ENCODE data around the gene DNAJC11.

DNAJC11 gene

DNA sequence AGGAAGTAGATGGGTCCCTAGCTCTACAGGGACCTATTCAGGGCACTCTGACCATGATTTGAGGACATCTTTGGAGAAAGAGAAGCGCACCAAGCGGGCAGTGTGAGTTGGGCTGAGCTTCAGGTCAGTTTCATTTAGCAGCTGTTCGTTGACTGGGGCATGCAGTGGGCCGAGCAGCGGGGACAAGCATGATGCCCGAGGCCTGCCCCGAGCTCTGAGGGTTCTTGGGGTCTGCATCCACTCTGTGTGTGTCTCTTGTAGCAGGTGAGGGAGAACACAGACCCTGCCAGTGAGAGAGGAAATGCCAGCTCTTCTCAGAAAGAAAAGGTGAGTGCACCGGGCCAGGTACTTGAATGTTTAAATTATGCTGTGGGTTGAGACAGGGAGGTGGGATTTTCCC lies 71.6 kb downstream of the DNAJC11 start:
- no peak for DNase-seq
- H3K36me3 ChIP-seq (replicated peaks) = peaks cover 43% of the 10 kb centered on the region
- no peak overlapping the region for H3K4me3 ChIP-seq (ENCODE audit: low read depth, low read length)
- in situ Hi-C loops (cut with HindIII; ENCODE audit: low pct_ligation_motif_present, low sequenced_read_pairs) = no loop called here
- no peaks in the 10 kb centered on the region for H3K27me3 ChIP-seq (replicated peaks)
- H3K27ac ChIP-seq = no peak overlapping the region
- TF ChIP-seq, protein P1, sequence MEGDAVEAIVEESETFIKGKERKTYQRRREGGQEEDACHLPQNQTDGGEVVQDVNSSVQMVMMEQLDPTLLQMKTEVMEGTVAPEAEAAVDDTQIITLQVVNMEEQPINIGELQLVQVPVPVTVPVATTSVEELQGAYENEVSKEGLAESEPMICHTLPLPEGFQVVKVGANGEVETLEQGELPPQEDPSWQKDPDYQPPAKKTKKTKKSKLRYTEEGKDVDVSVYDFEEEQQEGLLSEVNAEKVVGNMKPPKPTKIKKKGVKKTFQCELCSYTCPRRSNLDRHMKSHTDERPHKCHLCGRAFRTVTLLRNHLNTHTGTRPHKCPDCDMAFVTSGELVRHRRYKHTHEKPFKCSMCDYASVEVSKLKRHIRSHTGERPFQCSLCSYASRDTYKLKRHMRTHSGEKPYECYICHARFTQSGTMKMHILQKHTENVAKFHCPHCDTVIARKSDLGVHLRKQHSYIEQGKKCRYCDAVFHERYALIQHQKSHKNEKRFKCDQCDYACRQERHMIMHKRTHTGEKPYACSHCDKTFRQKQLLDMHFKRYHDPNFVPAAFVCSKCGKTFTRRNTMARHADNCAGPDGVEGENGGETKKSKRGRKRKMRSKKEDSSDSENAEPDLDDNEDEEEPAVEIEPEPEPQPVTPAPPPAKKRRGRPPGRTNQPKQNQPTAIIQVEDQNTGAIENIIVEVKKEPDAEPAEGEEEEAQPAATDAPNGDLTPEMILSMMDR (IDR thresholded peaks at IDR 0.05; ENCODE audit: low read depth, low read length, missing control alignments) = no peak

DNA sequence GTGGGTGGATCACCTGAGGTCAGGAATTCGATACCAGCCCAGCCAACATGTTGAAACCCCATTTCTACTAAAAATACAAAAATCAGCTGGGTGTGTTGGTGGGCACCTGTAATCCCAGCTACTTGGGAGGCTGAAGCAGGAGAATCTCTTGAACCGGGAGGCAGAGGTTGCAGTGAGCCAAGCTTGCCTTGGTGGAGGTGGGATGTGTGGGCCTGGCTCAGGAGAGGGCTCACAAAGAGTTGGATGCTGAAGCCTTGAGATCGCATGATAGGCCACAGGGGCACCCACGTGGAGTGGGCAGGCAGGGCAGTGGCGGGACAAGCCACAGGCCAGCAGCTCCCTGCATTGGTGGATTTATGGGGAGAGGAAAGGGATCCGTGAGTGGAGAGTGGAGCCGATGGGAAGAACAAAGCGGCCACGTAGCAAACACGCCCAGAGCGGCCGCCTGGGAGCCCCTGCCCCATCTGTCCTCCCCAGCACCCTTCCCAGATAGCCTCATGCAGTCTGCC lies 72.6 kb downstream of the DNAJC11 start:
- peaks cover 35% of the 10 kb centered on the region for H3K36me3 ChIP-seq (replicated peaks)
- no peak for DNase-seq
- H3K27ac ChIP-seq = no peak overlapping the region
- in situ Hi-C loops (cut with HindIII; ENCODE audit: low pct_ligation_motif_present, low sequenced_read_pairs) = no loop called here
- no peak overlapping the region for H3K4me3 ChIP-seq (ENCODE audit: low read depth, low read length)
- H3K27me3 ChIP-seq (replicated peaks) = no peaks in the 10 kb centered on the region
- TF ChIP-seq, protein P1 (IDR thresholded peaks at IDR 0.05; ENCODE audit: low read depth, low read length, missing control alignments) = no peak

DNA sequence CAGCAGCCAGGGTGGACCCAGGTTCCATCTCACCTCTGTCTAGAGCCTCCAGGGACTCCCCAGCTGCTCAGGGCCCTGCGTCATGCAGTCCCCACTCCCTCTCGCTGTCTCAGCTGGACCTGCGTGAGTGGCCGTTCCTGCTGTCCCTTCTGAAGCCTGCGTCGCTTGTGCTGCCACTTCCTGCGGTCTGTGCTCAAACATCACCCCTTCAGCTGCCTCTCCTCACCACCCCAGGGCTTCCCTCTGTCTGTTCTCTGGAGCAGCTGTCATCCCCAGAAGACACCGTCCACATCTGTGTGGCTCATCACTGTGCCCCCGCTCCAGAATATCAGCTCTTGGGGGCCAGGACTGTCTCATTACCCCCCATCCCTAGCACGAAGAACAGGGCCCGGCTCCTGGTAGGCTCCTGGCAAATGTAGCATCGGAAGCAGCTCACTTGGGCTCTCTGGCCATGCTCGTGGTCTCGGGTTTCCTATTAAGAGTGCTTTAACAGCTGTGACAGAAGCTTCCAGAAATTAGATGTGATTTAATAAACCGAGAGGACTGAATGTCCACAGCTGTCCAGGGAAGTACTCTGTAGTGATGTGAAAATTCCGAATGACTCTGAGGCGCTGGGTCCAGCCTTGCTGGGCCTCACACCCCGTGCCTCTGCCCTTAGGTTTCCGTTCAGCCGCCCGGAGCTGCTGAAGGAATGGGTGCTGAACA lies 73.6 kb downstream of the DNAJC11 start:
- no peak overlapping the region for H3K27ac ChIP-seq
- H3K4me3 ChIP-seq (ENCODE audit: low read depth, low read length) = no peak overlapping the region
- DNase-seq = no peak
- in situ Hi-C loops (cut with HindIII; ENCODE audit: low pct_ligation_motif_present, low sequenced_read_pairs) = no loop called here
- H3K36me3 ChIP-seq (replicated peaks) = peaks cover 33% of the 10 kb centered on the region
- no peaks in the 10 kb centered on the region for H3K27me3 ChIP-seq (replicated peaks)
- TF ChIP-seq, protein P1 (IDR thresholded peaks at IDR 0.05; ENCODE audit: low read depth, low read length, missing control alignments) = no peak

DNA sequence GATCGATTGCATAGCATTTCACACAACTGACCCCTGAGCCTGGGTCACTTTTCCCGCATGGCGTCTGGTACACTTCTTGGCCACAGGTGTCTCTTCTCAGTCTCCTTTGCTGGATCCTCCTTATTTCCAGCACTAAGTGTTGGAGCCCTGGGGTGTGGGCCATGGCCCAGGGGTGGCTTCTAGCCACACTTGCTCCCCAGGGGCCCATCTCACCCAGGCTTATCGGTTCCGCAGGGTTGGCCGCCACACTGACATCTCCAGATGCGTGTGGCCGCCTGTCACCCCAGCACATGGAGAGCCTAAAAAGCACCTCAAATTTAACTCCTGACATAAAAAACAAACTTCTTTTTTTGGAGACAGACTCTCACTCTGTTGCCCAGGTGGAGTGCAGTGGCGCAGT lies 74.6 kb downstream of the DNAJC11 start:
- TF ChIP-seq, protein P1 (IDR thresholded peaks at IDR 0.05; ENCODE audit: low read depth, low read length, missing control alignments) = no peak

DNA sequence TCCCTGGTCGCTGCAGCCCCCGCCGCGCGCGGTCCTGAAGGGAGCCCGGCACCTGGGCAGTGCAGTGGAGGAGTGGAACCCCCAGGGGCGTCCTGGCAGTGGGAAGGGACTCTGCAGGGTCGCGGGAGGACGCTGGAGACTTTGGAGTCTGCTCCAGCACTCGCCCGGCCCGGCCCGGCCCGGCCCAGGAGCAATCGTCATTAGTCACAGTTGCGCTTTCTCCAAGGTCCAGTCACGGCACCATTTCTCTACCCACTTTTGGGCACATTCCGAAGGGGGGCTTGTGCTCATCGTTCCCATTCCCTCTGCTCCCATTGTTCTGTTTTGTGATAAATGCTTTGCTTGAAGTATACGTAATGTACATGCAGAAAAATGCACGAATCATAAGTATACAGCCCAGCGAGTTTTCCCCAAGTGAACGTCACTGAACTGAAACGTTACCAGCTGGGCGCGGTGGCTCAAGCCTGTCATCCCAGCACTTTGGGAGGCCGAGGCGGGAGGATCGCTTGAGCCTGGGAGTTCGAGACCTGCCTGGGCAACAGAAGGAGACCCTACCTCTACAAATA lies 75.9 kb downstream of the DNAJC11 start:
- peak overlapping the region; percentile 75 for H3K4me3 ChIP-seq (ENCODE audit: low read depth, low read length)
- TF ChIP-seq, protein P1 (IDR thresholded peaks at IDR 0.05; ENCODE audit: low read depth, low read length, missing control alignments) = peak; percentile 17
- H3K36me3 ChIP-seq (replicated peaks) = peaks cover 33% of the 10 kb centered on the region
- peak overlapping the region; percentile 36 for H3K27ac ChIP-seq
- no peaks in the 10 kb centered on the region for H3K27me3 ChIP-seq (replicated peaks)
- in situ Hi-C loops (cut with HindIII; ENCODE audit: low pct_ligation_motif_present, low sequenced_read_pairs) = no loop called here
- DNase-seq = peak; percentile 41

More for the DNA sequence above, 74.6 kb downstream of the DNAJC11 start:
- Histone ChIP-seq H3K4me3 (ENCODE audit: low read depth, low read length) (no peak overlapping the region), H3K27ac (no peak overlapping the region), H3K36me3 (replicated peaks) (peaks cover 34% of the 10 kb centered on the region), H3K27me3 (replicated peaks) (no peaks in the 10 kb centered on the region)
- no peak for DNase-seq
- in situ Hi-C loops (cut with HindIII; ENCODE audit: low pct_ligation_motif_present, low sequenced_read_pairs) = no loop called here

Measured in brain microvascular endothelial cell (primary cell).